GM13976 (cell line): Measurements from ENCODE around the gene FOXK2.

Experiments
- DNase-seq: peaks from one replicate; pipeline ENCODE4 v3.0.0; 2012; ENCODE audit warnings: low spot score
- in situ Hi-C: fragments of 300-500 bp; cut with MboI; formaldehyde crosslinking; loops from one replicate; pipeline ENCODE4 v1.12.0; 2022; ENCODE audit warnings: low sequenced_read_pairs, mixed read lengths, inconsistent platforms; ENCODE audit not compliant: unreplicated experiment
- TF ChIP-seq, protein P1 (sequence below): IDR thresholded peaks from 2 replicates; pipeline ENCODE4 v1.5.1; 2012; ENCODE audit warnings: borderline replicate concordance, mild to moderate bottlenecking; ENCODE audit not compliant: insufficient read depth; ENCODE audit errors: extremely low read depth, missing control alignments, control extremely low read depth

Gene FOXK2

DNA sequence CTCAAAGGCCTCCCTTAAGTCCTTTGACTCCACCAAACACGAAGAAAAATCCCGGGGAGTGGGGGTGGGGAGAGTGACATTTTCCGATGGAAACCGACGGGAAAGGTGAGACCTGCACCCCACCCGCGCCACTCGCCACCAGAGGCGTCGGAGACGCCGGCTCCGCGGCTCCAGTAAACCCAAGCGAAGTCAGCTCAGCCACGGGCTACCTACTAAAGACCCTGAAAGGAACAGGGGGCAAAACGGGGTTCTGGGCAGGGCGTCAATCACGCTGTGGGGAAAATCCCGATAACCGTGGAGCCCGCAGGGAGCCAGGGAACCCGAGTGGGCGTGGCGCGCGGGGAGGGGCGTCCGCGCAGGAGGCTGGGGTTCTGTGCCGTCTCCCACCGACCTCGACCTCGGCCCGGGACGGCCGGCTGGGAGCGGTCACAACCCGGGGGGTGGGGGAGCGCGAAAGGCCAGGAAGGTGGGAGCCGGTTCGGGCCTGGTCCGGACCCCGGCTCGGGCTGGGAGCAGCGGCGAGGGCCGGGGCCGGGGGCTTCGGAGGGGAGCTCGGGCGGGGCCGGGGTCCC is 128.1 kb downstream of the FOXK2 start:
- peak; percentile 64 for DNase-seq
- in situ Hi-C loops: no loop called here
- TF ChIP-seq, protein P1, sequence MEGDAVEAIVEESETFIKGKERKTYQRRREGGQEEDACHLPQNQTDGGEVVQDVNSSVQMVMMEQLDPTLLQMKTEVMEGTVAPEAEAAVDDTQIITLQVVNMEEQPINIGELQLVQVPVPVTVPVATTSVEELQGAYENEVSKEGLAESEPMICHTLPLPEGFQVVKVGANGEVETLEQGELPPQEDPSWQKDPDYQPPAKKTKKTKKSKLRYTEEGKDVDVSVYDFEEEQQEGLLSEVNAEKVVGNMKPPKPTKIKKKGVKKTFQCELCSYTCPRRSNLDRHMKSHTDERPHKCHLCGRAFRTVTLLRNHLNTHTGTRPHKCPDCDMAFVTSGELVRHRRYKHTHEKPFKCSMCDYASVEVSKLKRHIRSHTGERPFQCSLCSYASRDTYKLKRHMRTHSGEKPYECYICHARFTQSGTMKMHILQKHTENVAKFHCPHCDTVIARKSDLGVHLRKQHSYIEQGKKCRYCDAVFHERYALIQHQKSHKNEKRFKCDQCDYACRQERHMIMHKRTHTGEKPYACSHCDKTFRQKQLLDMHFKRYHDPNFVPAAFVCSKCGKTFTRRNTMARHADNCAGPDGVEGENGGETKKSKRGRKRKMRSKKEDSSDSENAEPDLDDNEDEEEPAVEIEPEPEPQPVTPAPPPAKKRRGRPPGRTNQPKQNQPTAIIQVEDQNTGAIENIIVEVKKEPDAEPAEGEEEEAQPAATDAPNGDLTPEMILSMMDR: no peak

DNA sequence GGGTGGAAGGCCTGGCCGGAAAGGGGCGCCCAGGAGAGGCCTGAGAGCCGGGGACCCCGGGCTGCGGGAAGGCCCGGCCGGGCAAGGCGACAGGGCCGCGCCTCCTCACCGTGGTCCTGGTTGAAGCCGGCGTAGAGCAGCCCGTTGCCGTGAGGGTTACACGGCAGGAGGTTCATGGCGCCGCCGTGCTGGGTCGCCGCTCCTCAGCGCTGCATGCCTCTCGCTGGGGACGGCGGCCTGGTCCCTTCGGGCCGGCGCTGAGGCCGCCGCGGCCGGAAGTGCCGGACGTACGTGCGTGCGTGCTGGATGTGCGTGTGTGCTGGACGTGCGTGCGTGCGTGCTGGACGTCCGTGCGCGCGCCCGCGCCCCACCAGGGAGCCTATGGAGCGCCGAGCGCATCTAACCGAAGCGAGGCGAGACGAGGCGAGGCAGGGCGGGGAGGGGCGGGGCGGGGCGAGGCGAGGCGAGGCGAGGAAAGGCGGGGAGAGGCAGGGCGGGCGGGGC is 128.7 kb downstream of the FOXK2 start, which contains the start of gene WDR45B:
TSS of gene WDR45B (minus strand) at position 280 of the 504 bp plus-strand sequence. CDS start at position 176, 104 bp downstream.
- in situ Hi-C loops: no loop called here
- TF ChIP-seq, protein P1: no peak
- peak; percentile 99 for DNase-seq

DNA sequence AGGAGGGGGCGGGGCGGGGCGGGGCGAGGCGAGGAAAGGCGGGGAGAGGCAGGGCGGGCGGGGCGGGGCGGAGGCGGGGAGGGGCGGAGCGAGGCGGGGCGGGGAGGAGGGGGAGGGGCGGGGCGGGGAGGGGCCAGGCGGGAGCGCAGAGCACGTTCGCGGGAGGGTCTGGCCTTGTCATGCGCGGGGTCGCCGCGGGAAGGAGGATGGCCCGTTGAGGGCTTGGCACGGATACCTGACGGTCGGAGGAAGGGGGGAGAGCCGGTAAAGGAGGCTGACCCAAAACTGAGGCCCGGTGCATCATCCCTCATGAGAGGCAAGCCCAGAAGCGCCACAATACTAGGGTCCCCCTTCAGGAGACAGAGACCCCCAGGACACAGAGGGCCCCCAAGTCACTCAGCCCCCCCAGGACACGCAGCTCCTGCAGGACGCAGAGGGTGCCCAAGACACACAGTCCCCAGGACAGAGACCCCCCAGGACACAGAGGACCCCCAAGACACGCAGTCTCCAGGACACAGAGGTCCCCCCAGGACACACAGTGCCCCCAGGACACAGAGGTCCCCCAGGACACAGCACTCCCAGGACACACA is 129.3 kb downstream of the FOXK2 start:
- in situ Hi-C loops: no loop called here
- TF ChIP-seq, protein P1: no peak
- peak; percentile 79 for DNase-seq

DNA sequence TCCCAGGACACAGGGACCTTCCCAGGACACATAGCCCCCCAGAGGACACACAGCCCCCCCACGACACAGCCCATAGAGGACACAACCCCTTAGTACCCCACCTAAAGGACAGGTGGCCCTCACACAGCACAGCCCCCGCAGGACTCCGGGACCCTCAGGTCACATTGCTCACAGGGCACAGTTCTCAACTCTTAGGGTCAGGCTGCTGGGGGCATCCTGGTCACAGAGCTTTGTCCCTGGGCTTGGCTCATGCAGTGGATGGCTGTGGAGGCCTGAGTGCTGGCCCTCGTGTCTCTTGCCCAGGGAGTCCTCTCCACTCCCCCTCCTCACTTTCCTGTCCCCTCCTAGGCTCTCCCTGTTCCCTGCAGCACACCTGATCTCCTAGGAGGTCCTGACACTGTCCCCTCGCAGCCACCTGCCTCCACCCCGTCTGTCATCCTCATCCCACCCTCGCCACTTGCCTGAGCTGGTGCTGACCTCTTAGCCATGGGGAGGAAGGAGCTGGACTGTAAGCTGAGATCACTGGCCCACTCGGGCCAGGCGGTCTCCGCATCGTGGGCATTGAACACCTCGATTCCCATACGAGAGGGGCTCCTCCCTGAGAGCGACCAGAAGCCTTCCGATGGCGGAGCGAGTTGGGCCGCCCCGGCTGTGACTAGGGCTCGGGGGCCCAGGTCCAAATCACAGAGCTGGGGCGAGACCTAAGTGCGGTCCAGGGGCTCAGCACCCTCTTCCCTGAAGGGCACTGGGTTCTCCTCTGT is 130.1 kb downstream of the FOXK2 start:
- in situ Hi-C loops: loop anchor here (25.0 kb wide), 1 partner anchor 113 kb away; the partner anchor contains the start of gene TBCD
- TF ChIP-seq, protein P1: no peak

DNA sequence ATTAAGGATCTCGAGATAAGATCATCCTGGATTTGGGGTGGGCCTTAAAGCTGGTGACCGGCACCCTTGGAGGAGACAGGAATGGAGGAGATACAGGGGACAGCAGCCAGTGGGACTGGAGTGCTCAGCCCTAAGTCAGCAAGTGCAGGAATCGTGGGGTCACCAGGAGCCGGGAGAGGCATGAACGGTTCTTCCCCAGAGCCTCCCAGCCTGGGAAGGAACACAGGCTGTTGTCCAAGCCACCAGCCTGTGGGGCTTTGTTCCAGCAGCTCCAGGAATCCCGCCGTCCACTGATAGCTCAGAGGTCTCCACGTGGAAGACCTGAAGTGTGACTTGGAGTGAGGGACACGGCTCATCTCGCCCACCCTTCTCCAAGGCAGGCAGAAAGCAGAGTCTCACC is 131.2 kb downstream of the FOXK2 start:
- no peak for DNase-seq
- TF ChIP-seq, protein P1: no peak
- in situ Hi-C loops: loop anchor here (25.0 kb wide), 1 partner anchor 112 kb away; the partner anchor contains the start of gene TBCD

More for the DNA sequence above, 130.1 kb downstream of the FOXK2 start:
- DNase-seq: no peak

DNA sequence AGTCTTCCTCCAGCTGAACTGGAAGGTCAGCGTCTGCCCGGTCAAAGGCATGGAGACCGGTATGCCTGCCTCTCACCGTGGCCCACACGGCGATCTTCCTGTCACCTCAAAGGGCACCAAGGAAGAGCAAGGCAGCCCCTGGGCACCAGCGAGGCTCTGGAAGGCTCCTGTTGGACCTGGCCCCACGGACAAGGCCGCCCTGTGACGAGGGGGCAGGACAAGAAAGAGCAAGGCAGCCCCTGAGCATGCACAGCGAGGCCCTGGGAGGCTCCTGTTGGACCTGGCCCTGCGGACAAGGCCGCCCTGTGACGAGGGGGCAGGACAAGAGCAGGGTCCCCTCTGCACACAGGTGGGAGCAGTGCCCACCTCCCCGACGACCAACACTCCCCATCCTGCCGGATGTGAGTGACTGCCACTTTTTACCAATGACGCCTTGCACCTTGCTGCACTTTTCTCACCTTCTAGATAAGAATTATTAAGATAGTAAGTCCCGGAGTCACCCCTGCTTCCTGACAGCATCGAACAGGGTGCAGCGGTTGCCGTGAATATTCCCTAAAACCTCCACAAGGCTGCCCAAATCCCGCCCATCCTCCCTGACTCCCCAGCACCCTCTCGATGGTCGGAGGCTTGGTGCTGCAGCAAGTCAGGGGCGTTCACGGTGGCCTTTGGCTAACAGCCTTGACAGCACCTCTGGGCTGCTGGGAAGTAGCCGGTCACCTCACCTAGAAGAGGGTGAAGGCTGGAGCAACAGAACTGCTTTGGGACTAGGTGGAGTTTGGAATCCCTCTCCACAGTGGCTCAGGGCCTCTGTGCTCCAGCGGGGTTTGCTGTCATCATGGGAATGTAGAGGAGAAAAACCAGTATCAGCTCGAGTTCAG is 134.4 kb downstream of the FOXK2 start:
- no peak for DNase-seq
- TF ChIP-seq, protein P1: no peak
- in situ Hi-C loops: loop anchor here (25.0 kb wide), 1 partner anchor 108 kb away; the partner anchor contains the start of gene TBCD
